Lung (tissue), 12 donors: Measurements from ENCODE around the gene UBE2I. TPM values are rescaled to one million over a fixed set of nuclear protein-coding genes. Genes with fewer than 3 reads are reported as not detected.

ENCODE experiments used
- ATAC-seq: fragments of 200-7000 bp; cut with Tn5 transposase; one replicate; pipeline ENCODE4 v1.9.1; 2020; ENCODE audit warnings: moderate number of reproducible peaks; ENCODE audit not compliant: insufficient read depth, low FRiP score
- DNase-seq, 3 donors: peaks; one replicate each; pipeline ENCODE4 v3.0.0-alpha.2; 2013 to 2017
- H3K27ac ChIP-seq, 2 donors: one replicate each; pipeline ENCODE4 v1.5.1; 2013; ENCODE audit warnings: mild to moderate bottlenecking in 2 of 2, moderate library complexity in 2 of 2, control low read depth in 1 of 2, inconsistent platforms in 1 of 2, low read depth in 1 of 2, low read length in 1 of 2
- H3K27me3 ChIP-seq, 3 donors: one replicate each; pipeline ENCODE4 v1.5.1; 2013; ENCODE audit warnings: low read length in 2 of 3; ENCODE audit not compliant: control insufficient read depth in 3 of 3, insufficient read depth in 3 of 3
- H3K36me3 ChIP-seq, 4 donors: one replicate each; pipeline ENCODE4 v1.5.1; 2013; ENCODE audit warnings: low read length in 4 of 4, mild to moderate bottlenecking in 1 of 4, moderate library complexity in 1 of 4; ENCODE audit not compliant: control insufficient read depth in 4 of 4, insufficient read depth in 4 of 4
- H3K4me1 ChIP-seq, 5 donors: one replicate each; pipeline ENCODE4 v1.5.1; 2013; ENCODE audit warnings: low read length in 5 of 5, mild to moderate bottlenecking in 2 of 5, moderate library complexity in 1 of 5; ENCODE audit not compliant: control insufficient read depth in 5 of 5, insufficient read depth in 5 of 5
- H3K4me3 ChIP-seq: one replicate; pipeline ENCODE4 v1.5.1; 2013; ENCODE audit warnings: mild to moderate bottlenecking, control low read depth, moderate library complexity
- H3K9ac ChIP-seq, 2 donors: one replicate each; pipeline ENCODE4 v1.5.1; 2013; ENCODE audit warnings: low read length in 2 of 2, control low read depth in 1 of 2; ENCODE audit not compliant: insufficient read depth in 1 of 2
- H3K9me3 ChIP-seq, 4 donors: one replicate each; pipeline ENCODE4 v1.5.1; 2013; ENCODE audit warnings: low read length in 3 of 4, mild to moderate bottlenecking in 1 of 4, moderate library complexity in 1 of 4; ENCODE audit not compliant: control insufficient read depth in 4 of 4, insufficient read depth in 3 of 4
- CTCF ChIP-seq: IDR thresholded peaks from 2 replicates; pipeline ENCODE4 v1.5.1; 2012; ENCODE audit warnings: mild to moderate bottlenecking; ENCODE audit errors: control extremely low read depth, extremely low read depth
- WGBS, 2 donors: extraction: QIAGEN DNeasy Blood & Tissue Kit; methylation state at CpG; one replicate each; pipeline ENCODE4 v1.1.7; 2013; 5-methylcytosine and 5-hydroxymethylcytosine counted together
- polyA plus RNA-seq, 2 donors: library from polyadenylated mRNA; stranded (reverse); fragments of 200-250 nt; gene quantifications; one replicate each; pipeline ENCODE4 v1.2.1, GENCODE V29; 2013
- total RNA-seq, 2 donors: library from RNA; depleted of rRNA in 1 of 2; stranded (reverse); fragments of >200 nt in 1 of 2; gene quantifications; one replicate each; pipeline ENCODE4 v1.2.1, GENCODE V29; 2014 to 2021
- donor health status: control.
- donor health status: control.
- donor health status: Bipolar disorder and iron deficiency.
- donor health status: healthy.
- donor health status: DM: yes; HTN: yes; CAD: no.

UBE2I gene
- total and polyA plus RNA-seq, 4 donors = 63.9 to 96.8 (median 81.5) TPM

- DNase-seq (no peak), ATAC-seq (no peak)
- WGBS, 2 donors = 85 to 88% methylated on average over 33 of the region's 33 CpGs
- H3K36me3 ChIP-seq = peaks cover 0 to 12% (median 0%) of the 10 kb centered on the region in 4 donors
- H3K9me3 ChIP-seq = no peaks in the 10 kb centered on the region
- no peak overlapping the region for H3K9ac ChIP-seq
- H3K27me3 ChIP-seq = no peaks in the 10 kb centered on the region
- H3K27ac ChIP-seq = no peak overlapping the region
- no peak for TF ChIP-seq CTCF
- no peak overlapping the region for H3K4me3 ChIP-seq
- H3K4me1 ChIP-seq = peaks cover 0 to 7% (median 2%) of the 10 kb centered on the region in 5 donors
Observed at GRCh38 chr16:1356061-1356900, 46.8 kb downstream of the UBE2I start.

DNA sequence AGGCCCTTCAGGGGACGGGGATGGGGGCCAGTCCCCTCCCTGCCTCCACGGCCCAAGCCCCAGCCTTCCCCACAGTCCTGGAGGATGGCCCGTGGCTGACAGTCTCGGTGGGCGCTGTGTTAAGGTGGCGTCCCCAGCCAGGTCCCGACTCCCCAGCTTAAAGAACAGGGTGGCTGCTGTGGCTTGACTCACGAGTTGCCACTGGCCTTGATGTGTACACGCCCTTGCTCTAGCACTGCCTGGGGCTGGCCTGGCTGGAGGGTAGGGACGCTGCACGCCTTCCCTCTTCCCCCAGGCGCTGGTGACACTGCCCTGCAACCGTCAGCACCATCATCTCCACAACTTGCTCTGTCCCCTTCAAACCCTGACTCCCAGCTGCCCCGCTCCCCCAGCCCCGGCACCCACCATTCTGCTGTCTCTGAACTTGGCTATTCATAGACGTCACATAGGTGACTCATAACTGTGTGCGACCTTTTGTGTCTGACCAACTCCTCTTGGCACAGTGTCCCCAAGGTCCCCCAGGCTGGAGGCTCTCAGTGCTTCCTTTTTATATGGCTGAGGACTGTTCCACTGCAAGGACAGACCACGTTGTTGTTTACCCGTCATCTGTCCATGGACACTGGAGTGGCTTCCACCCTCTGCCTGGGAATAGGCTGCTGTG lies 48.6 kb downstream of the UBE2I start:
- H3K4me3 ChIP-seq = no peak overlapping the region
- H3K36me3 ChIP-seq = peaks cover 0 to 26% (median 10%) of the 10 kb centered on the region in 4 donors
- no peaks in the 10 kb centered on the region for H3K27me3 ChIP-seq
- H3K9me3 ChIP-seq = no peaks in the 10 kb centered on the region
- no peak overlapping the region for H3K27ac ChIP-seq
- 88 to 92% methylated on average over 19 of the region's 19 CpGs for WGBS, 2 donors
- DNase-seq (no peak), ATAC-seq (no peak)
- H3K9ac ChIP-seq = no peak overlapping the region
- no peaks in the 10 kb centered on the region for H3K4me1 ChIP-seq
- TF ChIP-seq CTCF = no peak

DNA sequence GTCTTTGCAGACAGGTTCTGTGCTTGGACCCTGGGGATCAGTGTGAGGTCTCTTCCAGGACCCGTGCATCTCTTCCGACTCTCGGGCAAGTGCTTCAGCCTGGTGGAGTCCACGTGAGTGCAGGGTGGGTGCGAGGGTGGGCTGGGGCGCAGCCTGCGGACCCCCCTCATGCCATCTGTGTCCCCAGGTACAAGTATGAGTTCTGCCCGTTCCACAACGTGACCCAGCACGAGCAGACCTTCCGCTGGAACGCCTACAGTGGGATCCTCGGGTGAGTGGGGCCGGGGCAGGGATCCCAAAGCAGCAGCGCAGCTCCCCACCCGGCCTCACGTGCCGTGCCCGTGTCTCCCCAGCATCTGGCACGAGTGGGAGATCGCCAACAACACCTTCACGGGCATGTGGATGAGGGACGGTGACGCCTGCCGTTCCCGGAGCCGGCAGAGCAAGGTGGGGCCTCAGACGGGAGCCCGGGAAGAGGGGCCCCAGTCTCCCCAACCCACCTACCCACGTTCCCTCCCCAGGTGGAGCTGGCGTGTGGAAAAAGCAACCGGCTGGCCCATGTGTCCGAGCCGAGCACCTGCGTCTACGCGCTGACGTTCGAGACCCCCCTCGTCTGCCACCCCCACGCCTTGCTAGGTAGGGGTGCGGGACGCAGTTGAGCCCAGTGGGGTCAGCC lies 52.4 kb downstream of the UBE2I start:
- no peaks in the 10 kb centered on the region for H3K4me1 ChIP-seq
- ATAC-seq = no peak
- no peak overlapping the region for H3K4me3 ChIP-seq
- H3K27ac ChIP-seq = no peak overlapping the region
- no peaks in the 10 kb centered on the region for H3K9me3 ChIP-seq
- peaks cover 3 to 53% (median 19%) of the 10 kb centered on the region in 4 donors for H3K36me3 ChIP-seq
- no peaks in the 10 kb centered on the region for H3K27me3 ChIP-seq
- no peak overlapping the region for H3K9ac ChIP-seq
- no peak for DNase-seq
- 96 to 98% methylated on average over 43 of the region's 43 CpGs for WGBS, 2 donors
- no peak for TF ChIP-seq CTCF
